Measurements from ENCODE around the gene MIP.
"Not testable (repeated sequence)": the region's sequence is repeated elsewhere in the genome, so short reads cannot be mapped to it uniquely, and the experiment has no call there.

The MIP gene

DNA sequence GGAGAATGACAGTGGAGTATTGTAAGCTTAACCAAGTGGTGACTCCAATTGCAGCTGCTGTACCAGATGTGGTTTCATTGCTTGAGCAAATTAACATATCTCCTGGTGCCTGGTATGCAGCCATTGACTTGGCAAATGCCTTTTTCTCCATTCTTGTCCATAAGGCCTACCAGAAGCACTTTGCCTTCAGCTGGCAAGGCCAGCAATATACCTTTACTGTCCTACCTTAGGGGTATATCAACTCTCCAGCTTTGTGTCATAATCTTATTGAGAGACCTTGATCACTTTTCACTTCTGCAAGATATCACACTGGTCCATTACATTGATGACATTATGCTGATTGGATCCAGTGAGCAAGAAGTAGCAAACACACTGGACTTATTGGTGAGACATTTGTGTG is 52.8 kb downstream of the MIP start:
- DNase-seq: not testable (repeated sequence)

DNA sequence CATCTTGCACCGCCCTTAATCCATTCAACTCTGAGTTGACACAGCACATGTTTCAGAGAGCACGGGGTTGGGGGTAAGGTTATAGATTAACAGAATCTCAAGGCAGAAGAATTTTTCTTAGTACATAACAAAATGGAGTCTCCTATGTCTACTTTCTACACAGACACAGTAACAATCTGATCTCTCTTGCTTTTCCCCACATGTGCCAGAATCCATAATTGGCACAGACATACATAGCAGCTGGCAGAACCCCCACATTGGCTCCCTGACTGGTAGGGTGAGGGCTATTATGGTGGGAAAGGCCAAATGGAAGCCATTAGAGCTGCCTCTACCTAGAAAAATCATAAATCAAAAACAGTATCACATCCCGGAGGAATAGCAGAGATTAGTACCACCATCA is 53.3 kb downstream of the MIP start:
- DNase-seq: not testable (repeated sequence)

All from NCI-H510A treated with DMSO at 0.1 percent for 48 hours (cell line).